ENCODE data around the gene STX8.

GRCh38 chr17:9587969-9588656 lies 12.5 kb upstream of the STX8 start:
- TF ChIP-seq CTCF (IDR thresholded peaks at IDR 0.05) (no peak), ZFX (IDR thresholded peaks at IDR 0.05; ENCODE audit: borderline replicate concordance) (no peak)

All from 22Rv1 (cell line).